ENCODE results near the gene DAPK2. TPM values are rescaled to one million over a fixed set of nuclear protein-coding genes. Genes with fewer than 3 reads are reported as not detected.

Gene DAPK2
- total RNA-seq, 1 donor from 2014 or later, result 2.4 TPM

DNA sequence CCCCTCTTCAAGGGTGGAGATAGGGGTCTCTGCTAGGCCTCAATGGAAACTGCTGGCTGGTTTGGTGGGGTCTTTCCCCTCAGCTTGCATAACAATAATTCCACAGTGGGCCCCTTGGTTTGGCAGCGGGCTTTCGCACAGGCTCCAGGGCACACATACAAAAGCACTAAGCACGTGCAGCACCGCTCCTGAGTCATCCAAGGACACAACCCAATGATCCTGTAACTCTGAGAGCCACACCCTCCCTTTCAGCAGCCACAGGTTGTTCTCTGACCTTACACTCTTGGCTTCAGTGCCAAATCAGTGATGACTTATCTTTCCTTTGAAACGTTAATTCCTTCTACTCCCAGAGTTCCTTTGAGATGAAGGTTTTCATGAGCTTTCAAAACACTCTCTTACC is 41.7 kb downstream of the DAPK2 start:
- no peak for DNase-seq (ENCODE audit: low spot score in 2 of 2)
- Histone ChIP-seq H3K27ac (no peak overlapping the region), H3K4me3 (no peak overlapping the region), H3K9me3 (no peaks in the 10 kb centered on the region), H3K4me1 (no peaks in the 10 kb centered on the region), H3K36me3 (no peaks in the 10 kb centered on the region), H3K27me3 (no peaks in the 10 kb centered on the region)
- intact Hi-C loops (cut with DNase I), result no loop called here
- TF ChIP-seq, protein P1, sequence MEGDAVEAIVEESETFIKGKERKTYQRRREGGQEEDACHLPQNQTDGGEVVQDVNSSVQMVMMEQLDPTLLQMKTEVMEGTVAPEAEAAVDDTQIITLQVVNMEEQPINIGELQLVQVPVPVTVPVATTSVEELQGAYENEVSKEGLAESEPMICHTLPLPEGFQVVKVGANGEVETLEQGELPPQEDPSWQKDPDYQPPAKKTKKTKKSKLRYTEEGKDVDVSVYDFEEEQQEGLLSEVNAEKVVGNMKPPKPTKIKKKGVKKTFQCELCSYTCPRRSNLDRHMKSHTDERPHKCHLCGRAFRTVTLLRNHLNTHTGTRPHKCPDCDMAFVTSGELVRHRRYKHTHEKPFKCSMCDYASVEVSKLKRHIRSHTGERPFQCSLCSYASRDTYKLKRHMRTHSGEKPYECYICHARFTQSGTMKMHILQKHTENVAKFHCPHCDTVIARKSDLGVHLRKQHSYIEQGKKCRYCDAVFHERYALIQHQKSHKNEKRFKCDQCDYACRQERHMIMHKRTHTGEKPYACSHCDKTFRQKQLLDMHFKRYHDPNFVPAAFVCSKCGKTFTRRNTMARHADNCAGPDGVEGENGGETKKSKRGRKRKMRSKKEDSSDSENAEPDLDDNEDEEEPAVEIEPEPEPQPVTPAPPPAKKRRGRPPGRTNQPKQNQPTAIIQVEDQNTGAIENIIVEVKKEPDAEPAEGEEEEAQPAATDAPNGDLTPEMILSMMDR (IDR thresholded peaks at IDR 0.05), result no peak

DNA sequence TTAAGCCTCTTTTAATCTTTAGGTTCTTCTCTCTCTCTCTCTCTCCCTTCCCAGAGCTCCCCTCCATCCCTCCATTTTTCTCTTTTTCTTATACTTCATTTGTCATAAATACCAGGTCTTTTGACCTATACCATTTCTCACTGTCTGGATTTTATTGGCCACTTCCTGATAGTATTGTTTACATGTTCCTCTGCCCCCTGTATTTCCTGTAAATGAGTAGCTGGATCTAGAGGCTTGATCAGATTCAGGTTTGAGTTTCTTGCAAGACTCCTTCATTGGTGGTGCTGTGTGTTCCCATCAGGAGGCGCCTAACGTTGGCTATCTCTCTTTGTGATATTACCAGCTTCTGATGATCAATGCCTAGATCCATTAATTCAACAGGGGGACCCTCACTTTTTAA is 42.2 kb downstream of the DAPK2 start:
- H3K27ac ChIP-seq, result no peak overlapping the region
- no peaks in the 10 kb centered on the region for H3K27me3 ChIP-seq
- H3K9me3 ChIP-seq, result no peaks in the 10 kb centered on the region
- no peaks in the 10 kb centered on the region for H3K4me1 ChIP-seq
- no peak overlapping the region for H3K4me3 ChIP-seq
- H3K36me3 ChIP-seq, result no peaks in the 10 kb centered on the region
- TF ChIP-seq, protein P1 (IDR thresholded peaks at IDR 0.05), result no peak
- intact Hi-C loops (cut with DNase I), result no loop called here
- no peak for DNase-seq (ENCODE audit: low spot score in 2 of 2)

DNA sequence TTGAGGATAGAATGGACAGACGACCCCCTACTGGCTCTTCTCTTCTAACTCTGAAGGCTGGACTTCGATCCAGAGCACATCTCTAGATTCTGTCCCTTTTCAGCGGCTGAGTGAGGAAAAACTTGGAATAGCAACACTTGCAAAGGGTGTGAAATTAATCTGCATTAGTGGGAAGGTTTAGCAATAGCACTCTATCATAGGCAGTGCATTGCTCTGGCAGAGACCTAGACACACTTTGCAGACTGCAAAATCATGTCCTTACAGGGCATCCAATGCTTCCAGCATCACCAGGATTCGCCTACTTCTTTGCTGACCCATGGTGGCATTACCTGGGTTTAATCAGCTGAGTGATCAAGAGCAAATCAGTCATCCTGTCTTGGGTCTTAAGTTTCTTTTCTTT is 43.1 kb downstream of the DAPK2 start:
- no peak overlapping the region for H3K4me3 ChIP-seq
- no peak for DNase-seq (ENCODE audit: low spot score in 2 of 2)
- TF ChIP-seq, protein P1 (IDR thresholded peaks at IDR 0.05), result no peak
- no peaks in the 10 kb centered on the region for H3K27me3 ChIP-seq
- no peaks in the 10 kb centered on the region for H3K9me3 ChIP-seq
- intact Hi-C loops (cut with DNase I), result no loop called here
- no peaks in the 10 kb centered on the region for H3K4me1 ChIP-seq
- no peaks in the 10 kb centered on the region for H3K36me3 ChIP-seq
- no peak overlapping the region for H3K27ac ChIP-seq

DNA sequence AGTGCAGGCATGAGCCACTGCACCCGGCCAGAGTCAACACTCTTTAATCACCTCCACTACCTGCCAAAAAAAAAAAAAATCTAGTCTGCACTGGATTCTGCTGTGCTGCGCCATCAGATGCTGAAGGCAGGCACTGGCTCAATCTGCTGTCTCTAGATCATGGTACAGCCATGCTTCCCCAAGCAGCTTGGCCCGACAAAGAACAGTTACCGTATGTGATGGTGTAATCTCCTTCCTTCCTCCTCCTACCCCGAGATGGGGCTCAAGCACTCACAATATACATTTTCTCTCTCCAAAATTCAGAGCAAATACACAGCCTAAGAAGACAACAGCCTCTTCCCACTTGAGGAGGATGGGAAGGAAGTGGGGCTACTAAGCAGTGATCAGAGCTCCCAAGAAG is 45.1 kb downstream of the DAPK2 start:
- Histone ChIP-seq H3K27me3 (no peaks in the 10 kb centered on the region), H3K4me1 (no peaks in the 10 kb centered on the region), H3K4me3 (no peak overlapping the region), H3K9me3 (no peaks in the 10 kb centered on the region), H3K36me3 (no peaks in the 10 kb centered on the region), H3K27ac (no peak overlapping the region)
- intact Hi-C loops (cut with DNase I), result no loop called here
- TF ChIP-seq, protein P1 (IDR thresholded peaks at IDR 0.05), result no peak
- DNase-seq (ENCODE audit: low spot score in 2 of 2), result no peak

DNA sequence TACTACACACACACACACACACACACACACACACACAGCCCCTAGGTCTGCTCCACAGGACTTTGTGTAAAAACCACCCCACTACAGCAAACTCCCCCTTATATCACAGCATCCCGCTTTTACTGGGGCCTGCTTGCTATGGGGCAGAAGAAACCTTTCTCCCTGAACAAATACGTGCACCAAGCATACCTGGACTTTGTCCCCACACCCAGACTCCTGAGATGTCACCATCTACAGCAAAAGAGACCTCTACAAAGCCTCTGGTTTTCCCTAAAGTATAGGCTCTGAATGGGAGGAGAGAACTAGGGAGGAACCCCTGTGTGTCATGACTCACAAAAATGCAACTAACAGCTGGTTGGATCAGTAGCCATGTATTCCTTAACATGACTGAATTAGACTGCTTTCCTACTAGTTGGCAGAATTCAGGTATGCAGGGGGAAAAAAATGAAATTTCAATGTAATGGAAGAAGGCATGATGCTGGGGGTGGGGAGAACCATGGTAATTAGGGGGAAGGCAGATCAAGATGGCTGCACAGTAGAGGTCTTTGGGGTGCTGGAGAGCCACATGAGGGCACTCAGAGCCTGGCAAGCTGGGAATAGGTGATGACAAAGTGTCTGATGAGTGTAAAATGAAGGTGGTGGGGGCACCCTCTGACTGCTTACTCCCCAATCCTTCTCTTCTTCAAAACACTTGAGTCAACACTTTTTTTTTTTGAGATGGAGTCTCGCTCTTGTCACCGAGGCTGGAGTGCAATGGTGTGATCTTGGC is 45.9 kb downstream of the DAPK2 start:
- TF ChIP-seq, protein P1 (IDR thresholded peaks at IDR 0.05), result no peak
- Histone ChIP-seq H3K36me3 (no peaks in the 10 kb centered on the region), H3K27ac (no peak overlapping the region), H3K9me3 (no peaks in the 10 kb centered on the region), H3K4me3 (no peak overlapping the region), H3K27me3 (no peaks in the 10 kb centered on the region), H3K4me1 (no peaks in the 10 kb centered on the region)
- intact Hi-C loops (cut with DNase I), result no loop called here
- no peak for DNase-seq (ENCODE audit: low spot score in 2 of 2)

Data from ascending aorta (tissue), 2 donors.